ENCODE measurements around the gene LMNB1. TPM values are rescaled to one million over a fixed set of nuclear protein-coding genes. Genes with fewer than 3 reads are reported as not detected.
A peak's percentile ranks its signal among the peaks of the same experiment; 100 is the strongest.
"Not testable (repeated sequence)": the region's sequence is repeated elsewhere in the genome, so short reads cannot be mapped to it uniquely, and the experiment has no call there.

LMNB1 gene
- total RNA-seq, 1 experiment from 2014 or later = 49.8 TPM

- Histone ChIP-seq H3K36me3 (ENCODE audit: insufficient read depth, low read length) (peaks cover 78% of the 10 kb centered on the region), H3K27me3 (ENCODE audit: low read length) (no peaks in the 10 kb centered on the region), H3K4me2 (ENCODE audit: low read depth, low read length, poor library complexity, severe bottlenecking) (no peak overlapping the region), H4K20me1 (ENCODE audit: insufficient read depth, low read depth, low read length) (no peaks in the 10 kb centered on the region), H3K27ac (ENCODE audit: low read length) (peak overlapping the region; percentile 61; the same call in 1 of the 2 replicates), H3K4me3 (ENCODE audit: low read length) (no peak overlapping the region), H2AFZ (ENCODE audit: low read length) (no peak overlapping the region), H3K4me1 (ENCODE audit: low read length) (peaks cover 73% of the 10 kb centered on the region), H3K9me2 (replicated peaks; ENCODE audit: insufficient read depth, low read length) (no peaks in the 10 kb centered on the region), H3K9me3 (ENCODE audit: low read length) (no peaks in the 10 kb centered on the region), H3K79me2 (ENCODE audit: low read length) (peaks cover 94% of the 10 kb centered on the region), H3K9ac (ENCODE audit: low read length) (no peak overlapping the region)
- DNase-seq = no peak
These were observed 33.0 kb downstream of the LMNB1 start for GRCh38 chr5:126809916-126810315.

GRCh38 chr5:126810596-126811380, 33.9 kb downstream of the LMNB1 start:
- H4K20me1 ChIP-seq (ENCODE audit: insufficient read depth, low read depth, low read length) = no peaks in the 10 kb centered on the region
- H3K79me2 ChIP-seq (ENCODE audit: low read length) = peaks cover 94% of the 10 kb centered on the region
- no peaks in the 10 kb centered on the region for H3K9me2 ChIP-seq (replicated peaks; ENCODE audit: insufficient read depth, low read length)
- H3K4me1 ChIP-seq (ENCODE audit: low read length) = peaks cover 70% of the 10 kb centered on the region
- DNase-seq = peak; percentile 52
- peaks cover 78% of the 10 kb centered on the region for H3K36me3 ChIP-seq (ENCODE audit: insufficient read depth, low read length)
- H2AFZ ChIP-seq (ENCODE audit: low read length) = no peak overlapping the region
- no peaks in the 10 kb centered on the region for H3K27me3 ChIP-seq (ENCODE audit: low read length)
- H3K27ac ChIP-seq (ENCODE audit: low read length) = peak overlapping the region; percentile 61
- no peak overlapping the region for H3K9ac ChIP-seq (ENCODE audit: low read length)
- no peak overlapping the region for H3K4me2 ChIP-seq (ENCODE audit: low read depth, low read length, poor library complexity, severe bottlenecking)
- H3K9me3 ChIP-seq (ENCODE audit: low read length) = no peaks in the 10 kb centered on the region
- no peak overlapping the region for H3K4me3 ChIP-seq (ENCODE audit: low read length)

GRCh38 chr5:126811515-126812198, 34.7 kb downstream of the LMNB1 start:
- peak overlapping the region; percentile 61 for H3K27ac ChIP-seq (ENCODE audit: low read length)
- H3K9me2 ChIP-seq (replicated peaks; ENCODE audit: insufficient read depth, low read length) = no peaks in the 10 kb centered on the region
- no peak overlapping the region for H3K9ac ChIP-seq (ENCODE audit: low read length)
- peaks cover 61% of the 10 kb centered on the region for H3K4me1 ChIP-seq (ENCODE audit: low read length)
- peaks cover 79% of the 10 kb centered on the region for H3K36me3 ChIP-seq (ENCODE audit: insufficient read depth, low read length)
- H2AFZ ChIP-seq (ENCODE audit: low read length) = no peak overlapping the region
- no peaks in the 10 kb centered on the region for H3K27me3 ChIP-seq (ENCODE audit: low read length)
- no peaks in the 10 kb centered on the region for H4K20me1 ChIP-seq (ENCODE audit: insufficient read depth, low read depth, low read length)
- no peak overlapping the region for H3K4me3 ChIP-seq (ENCODE audit: low read length)
- H3K9me3 ChIP-seq (ENCODE audit: low read length) = no peaks in the 10 kb centered on the region
- H3K4me2 ChIP-seq (ENCODE audit: low read depth, low read length, poor library complexity, severe bottlenecking) = no peak overlapping the region
- no peak for DNase-seq
- peaks cover 94% of the 10 kb centered on the region for H3K79me2 ChIP-seq (ENCODE audit: low read length)

GRCh38 chr5:126812199-126812570, 35.2 kb downstream of the LMNB1 start:
- H3K9me2 ChIP-seq (replicated peaks; ENCODE audit: insufficient read depth, low read length) = no peaks in the 10 kb centered on the region
- no peak overlapping the region for H2AFZ ChIP-seq (ENCODE audit: low read length)
- H3K4me1 ChIP-seq (ENCODE audit: low read length) = peaks cover 56% of the 10 kb centered on the region
- H3K9ac ChIP-seq (ENCODE audit: low read length) = no peak overlapping the region
- H3K9me3 ChIP-seq (ENCODE audit: low read length) = no peaks in the 10 kb centered on the region
- DNase-seq = no peak
- no peak overlapping the region for H3K4me3 ChIP-seq (ENCODE audit: low read length)
- H3K4me2 ChIP-seq (ENCODE audit: low read depth, low read length, poor library complexity, severe bottlenecking) = no peak overlapping the region
- no peaks in the 10 kb centered on the region for H3K27me3 ChIP-seq (ENCODE audit: low read length)
- peaks cover 94% of the 10 kb centered on the region for H3K79me2 ChIP-seq (ENCODE audit: low read length)
- H3K36me3 ChIP-seq (ENCODE audit: insufficient read depth, low read length) = peaks cover 84% of the 10 kb centered on the region
- no peaks in the 10 kb centered on the region for H4K20me1 ChIP-seq (ENCODE audit: insufficient read depth, low read depth, low read length)
- no peak overlapping the region for H3K27ac ChIP-seq (ENCODE audit: low read length)

GRCh38 chr5:126813799-126814198, 36.9 kb downstream of the LMNB1 start:
- not testable (repeated sequence) for H2AFZ ChIP-seq (ENCODE audit: low read length); H3K9me2 ChIP-seq (replicated peaks; ENCODE audit: insufficient read depth, low read length); H3K9ac ChIP-seq (ENCODE audit: low read length); H3K4me2 ChIP-seq (ENCODE audit: low read depth, low read length, poor library complexity, severe bottlenecking); H3K9me3 ChIP-seq (ENCODE audit: low read length); H3K4me3 ChIP-seq (ENCODE audit: low read length); DNase-seq; H3K27me3 ChIP-seq (ENCODE audit: low read length); H3K27ac ChIP-seq (ENCODE audit: low read length); H4K20me1 ChIP-seq (ENCODE audit: insufficient read depth, low read depth, low read length)
- Histone ChIP-seq H3K4me1 (ENCODE audit: low read length) (peaks cover 40% of the 10 kb centered on the region), H3K79me2 (ENCODE audit: low read length) (peaks cover 94% of the 10 kb centered on the region), H3K36me3 (ENCODE audit: insufficient read depth, low read length) (peaks cover 92% of the 10 kb centered on the region)

- peaks cover 29% of the 10 kb centered on the region for H3K4me1 ChIP-seq (ENCODE audit: low read length)
- H3K27me3 ChIP-seq (ENCODE audit: low read length) = no peaks in the 10 kb centered on the region
- H3K9me2 ChIP-seq (replicated peaks; ENCODE audit: insufficient read depth, low read length) = no peaks in the 10 kb centered on the region
- H3K27ac ChIP-seq (ENCODE audit: low read length) = peak overlapping the region; percentile 51
- no peaks in the 10 kb centered on the region for H4K20me1 ChIP-seq (ENCODE audit: insufficient read depth, low read depth, low read length)
- H3K79me2 ChIP-seq (ENCODE audit: low read length) = peaks cover 86% of the 10 kb centered on the region
- H3K9me3 ChIP-seq (ENCODE audit: low read length) = no peaks in the 10 kb centered on the region
- peaks cover 84% of the 10 kb centered on the region for H3K36me3 ChIP-seq (ENCODE audit: insufficient read depth, low read length)
- DNase-seq = no peak
- no peak overlapping the region for H3K9ac ChIP-seq (ENCODE audit: low read length)
- no peak overlapping the region for H3K4me2 ChIP-seq (ENCODE audit: low read depth, low read length, poor library complexity, severe bottlenecking)
- no peak overlapping the region for H3K4me3 ChIP-seq (ENCODE audit: low read length)
- no peak overlapping the region for H2AFZ ChIP-seq (ENCODE audit: low read length)
These were observed 37.9 kb downstream of the LMNB1 start for GRCh38 chr5:126814721-126815404.

- no peaks in the 10 kb centered on the region for H3K9me3 ChIP-seq (ENCODE audit: low read length)
- peaks cover 80% of the 10 kb centered on the region for H3K79me2 ChIP-seq (ENCODE audit: low read length)
- H4K20me1 ChIP-seq (ENCODE audit: insufficient read depth, low read depth, low read length) = no peaks in the 10 kb centered on the region
- no peak overlapping the region for H3K27ac ChIP-seq (ENCODE audit: low read length)
- no peak overlapping the region for H3K9ac ChIP-seq (ENCODE audit: low read length)
- H3K4me2 ChIP-seq (ENCODE audit: low read depth, low read length, poor library complexity, severe bottlenecking) = no peak overlapping the region
- H3K9me2 ChIP-seq (replicated peaks; ENCODE audit: insufficient read depth, low read length) = no peaks in the 10 kb centered on the region
- H3K36me3 ChIP-seq (ENCODE audit: insufficient read depth, low read length) = peaks cover 71% of the 10 kb centered on the region
- H3K4me1 ChIP-seq (ENCODE audit: low read length) = peaks cover 16% of the 10 kb centered on the region
- H3K27me3 ChIP-seq (ENCODE audit: low read length) = no peaks in the 10 kb centered on the region
- no peak overlapping the region for H3K4me3 ChIP-seq (ENCODE audit: low read length)
- DNase-seq = no peak
- H2AFZ ChIP-seq (ENCODE audit: low read length) = no peak overlapping the region
These were observed 39.7 kb downstream of the LMNB1 start for GRCh38 chr5:126816649-126817048.

GRCh38 chr5:126818736-126819135, 41.8 kb downstream of the LMNB1 start:
- no peaks in the 10 kb centered on the region for H3K27me3 ChIP-seq (ENCODE audit: low read length)
- H2AFZ ChIP-seq (ENCODE audit: low read length) = no peak overlapping the region
- H3K27ac ChIP-seq (ENCODE audit: low read length) = no peak overlapping the region
- H3K4me3 ChIP-seq (ENCODE audit: low read length) = no peak overlapping the region
- no peaks in the 10 kb centered on the region for H4K20me1 ChIP-seq (ENCODE audit: insufficient read depth, low read depth, low read length)
- H3K4me2 ChIP-seq (ENCODE audit: low read depth, low read length, poor library complexity, severe bottlenecking) = no peak overlapping the region
- peaks cover 27% of the 10 kb centered on the region for H3K4me1 ChIP-seq (ENCODE audit: low read length)
- no peaks in the 10 kb centered on the region for H3K9me2 ChIP-seq (replicated peaks; ENCODE audit: insufficient read depth, low read length)
- H3K9me3 ChIP-seq (ENCODE audit: low read length) = no peaks in the 10 kb centered on the region
- no peak for DNase-seq
- peaks cover 75% of the 10 kb centered on the region for H3K36me3 ChIP-seq (ENCODE audit: insufficient read depth, low read length)
- H3K9ac ChIP-seq (ENCODE audit: low read length) = no peak overlapping the region
- peaks cover 82% of the 10 kb centered on the region for H3K79me2 ChIP-seq (ENCODE audit: low read length)

All from Karpas-422 (cell line).